Esophagus squamous epithelium (tissue), 4 donors: ENCODE results near the gene TMEM158.

Source experiments
- CTCF ChIP-seq, 6 experiments: fragments of 450-650 bp in 4 of 6; fragments of 200-600 bp in 2 of 6; sonication (generic) in 2 of 6; IDR thresholded peaks; one replicate each; pipeline ENCODE4 v1.5.1; 2016 to 2019; ENCODE audit warnings: antibody characterized with exemption in 6 of 6, mild to moderate bottlenecking in 4 of 6, moderate library complexity in 4 of 6
- POLR2A ChIP-seq, 4 donors: fragments of 450-650 bp; IDR thresholded peaks; one replicate each; pipeline ENCODE4 v1.6.1; 2017; ENCODE audit warnings: antibody characterized with exemption in 4 of 4, mild to moderate bottlenecking in 4 of 4, moderate library complexity in 3 of 4

GRCh38 chr3:45239254-45239653 lies 13.2 kb upstream of the TMEM158 start:
- TF ChIP-seq CTCF (IDR thresholded peaks at IDR 0.05), result no peak
- TF ChIP-seq POLR2A (IDR thresholded peaks at IDR 0.05), result no peak
